Uterus (tissue), 2 donors: ENCODE data around the gene ORAI3.

Source experiments
- POLR2A ChIP-seq, 2 donors: fragments of 450-650 bp; IDR thresholded peaks; one replicate each; pipeline ENCODE4 v1.6.1; 2016; ENCODE audit warnings: antibody characterized with exemption in 2 of 2, mild to moderate bottlenecking in 1 of 2, moderate library complexity in 1 of 2
- TF ChIP-seq, protein P1 (sequence below), 4 experiments: fragments of 200-600 bp in 2 of 4; fragments of 450-650 bp in 2 of 4; sonication (generic) in 2 of 4; IDR thresholded peaks; one replicate each; pipeline ENCODE4 v1.5.1; 2016 to 2019; ENCODE audit warnings: antibody characterized with exemption in 4 of 4, mild to moderate bottlenecking in 2 of 4, moderate library complexity in 1 of 4

DNA sequence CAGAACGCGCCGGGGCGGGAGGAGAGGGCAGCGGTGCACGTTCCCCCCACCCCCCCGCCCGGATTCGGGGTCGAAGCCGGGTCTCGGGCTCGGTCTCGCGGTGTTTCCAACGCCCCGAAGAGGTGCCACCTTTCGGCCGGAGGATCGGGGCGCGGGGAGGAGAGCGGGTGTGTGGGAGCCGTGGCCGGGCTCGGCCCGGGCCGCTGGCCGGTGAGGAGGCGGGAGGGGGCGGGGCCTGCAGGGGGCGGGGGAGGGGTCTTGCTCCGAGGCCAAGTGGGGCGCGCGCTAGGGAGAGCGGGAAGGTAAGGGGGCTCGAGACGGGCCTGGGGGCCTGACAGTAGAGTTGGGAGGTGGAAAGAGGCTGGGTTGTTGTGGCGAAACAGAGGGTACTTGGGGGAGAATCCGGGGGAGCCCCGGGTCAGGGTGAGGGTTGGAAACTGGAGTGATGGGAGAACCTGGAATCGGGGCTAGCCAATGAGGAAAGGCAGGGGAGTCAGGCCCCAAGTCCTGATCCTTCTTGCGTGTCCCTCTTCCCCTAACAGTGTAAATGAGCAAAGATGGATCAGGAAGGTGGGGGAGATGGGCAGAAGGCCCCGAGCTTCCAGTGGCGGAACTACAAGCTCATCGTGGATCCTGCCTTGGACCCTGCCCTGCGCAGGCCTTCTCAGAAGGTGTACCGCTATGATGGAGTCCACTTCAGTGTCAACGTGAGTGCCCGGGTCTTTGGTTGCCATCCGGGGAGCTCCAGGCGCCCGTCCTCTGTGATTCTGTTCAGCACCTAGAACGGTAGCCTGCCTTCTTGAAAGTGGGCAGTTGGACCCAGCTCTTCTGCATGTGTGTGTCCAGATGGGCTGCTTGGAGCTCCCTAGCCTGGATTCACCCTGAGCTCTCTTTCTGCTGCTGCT lies 9.6 kb downstream of the ORAI3 start:
- TF ChIP-seq, protein P1, sequence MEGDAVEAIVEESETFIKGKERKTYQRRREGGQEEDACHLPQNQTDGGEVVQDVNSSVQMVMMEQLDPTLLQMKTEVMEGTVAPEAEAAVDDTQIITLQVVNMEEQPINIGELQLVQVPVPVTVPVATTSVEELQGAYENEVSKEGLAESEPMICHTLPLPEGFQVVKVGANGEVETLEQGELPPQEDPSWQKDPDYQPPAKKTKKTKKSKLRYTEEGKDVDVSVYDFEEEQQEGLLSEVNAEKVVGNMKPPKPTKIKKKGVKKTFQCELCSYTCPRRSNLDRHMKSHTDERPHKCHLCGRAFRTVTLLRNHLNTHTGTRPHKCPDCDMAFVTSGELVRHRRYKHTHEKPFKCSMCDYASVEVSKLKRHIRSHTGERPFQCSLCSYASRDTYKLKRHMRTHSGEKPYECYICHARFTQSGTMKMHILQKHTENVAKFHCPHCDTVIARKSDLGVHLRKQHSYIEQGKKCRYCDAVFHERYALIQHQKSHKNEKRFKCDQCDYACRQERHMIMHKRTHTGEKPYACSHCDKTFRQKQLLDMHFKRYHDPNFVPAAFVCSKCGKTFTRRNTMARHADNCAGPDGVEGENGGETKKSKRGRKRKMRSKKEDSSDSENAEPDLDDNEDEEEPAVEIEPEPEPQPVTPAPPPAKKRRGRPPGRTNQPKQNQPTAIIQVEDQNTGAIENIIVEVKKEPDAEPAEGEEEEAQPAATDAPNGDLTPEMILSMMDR (IDR thresholded peaks at IDR 0.05) = no peak
- no peak for TF ChIP-seq POLR2A (IDR thresholded peaks at IDR 0.05)
